WTC11 (cell line): Measurements from ENCODE around the gene TRAIP. TPM values are rescaled to one million over a fixed set of nuclear protein-coding genes. Genes with fewer than 3 reads are reported as not detected.

ENCODE experiments used
- ATAC-seq: fragments of 200-7000 bp; cut with Tn5 transposase; 2 replicates; pipeline ENCODE4 v1.10.0; 2021; ENCODE audit warnings: mild to moderate bottlenecking, moderate library complexity
- CTCF ChIA-PET: fragments of 300-600 bp; sonication (Branson Sonifier 250); formaldehyde crosslinking; loops from one replicate; lab custom pipeline; 2021; ENCODE audit warnings: antibody characterized with exemption; lab: Charles Lee
- POLR2A ChIA-PET: fragments of 350-600 bp; sonication (Branson Sonifier 250); formaldehyde crosslinking; loops from one replicate; lab custom pipeline; 2021; ENCODE audit warnings: antibody characterized with exemption; lab: Charles Lee
- DNase-seq: peaks from one replicate; pipeline ENCODE4 v3.0.0; 2021; ENCODE audit warnings: low spot score
- H3K27ac Mint-ChIP-seq: 2 replicates; pipeline ENCODE4 v1.8.0; 2021; ENCODE audit warnings: mixed read lengths
- H3K27me3 Mint-ChIP-seq: 2 replicates; pipeline ENCODE4 v1.8.0; 2021; ENCODE audit warnings: low read depth, mild to moderate bottlenecking, moderate library complexity, mixed read lengths
- H3K36me3 Mint-ChIP-seq: 2 replicates; pipeline ENCODE4 v1.8.0; 2021; ENCODE audit warnings: mixed read lengths
- H3K4me1 Mint-ChIP-seq: 2 replicates; pipeline ENCODE4 v1.8.0; 2022; ENCODE audit warnings: mixed read lengths
- H3K4me3 Mint-ChIP-seq: 2 replicates; pipeline ENCODE4 v1.8.0; 2021; ENCODE audit warnings: mild to moderate bottlenecking, moderate library complexity, mixed read lengths
- H3K9me3 Mint-ChIP-seq: 2 replicates; pipeline ENCODE4 v1.8.0; 2021; ENCODE audit warnings: mixed read lengths
- E2F4 ChIP-seq: sonication (generic); formaldehyde crosslinking; IDR thresholded peaks from 2 replicates; pipeline ENCODE4 v1.8.1; 2022; ENCODE audit warnings: low read depth, mild to moderate bottlenecking, moderate library complexity, missing genetic modification reagents, borderline replicate concordance
- E2F5 ChIP-seq: sonication (generic); formaldehyde crosslinking; IDR thresholded peaks from 2 replicates; pipeline ENCODE4 v1.8.1; 2022; ENCODE audit warnings: mild to moderate bottlenecking, moderate library complexity, missing genetic modification reagents
- ELF4 ChIP-seq: sonication (generic); formaldehyde crosslinking; IDR thresholded peaks from 2 replicates; pipeline ENCODE4 v1.8.1; 2022; ENCODE audit warnings: low read depth, mild to moderate bottlenecking, moderate library complexity, missing genetic modification reagents
- ESRRA ChIP-seq: sonication (generic); formaldehyde crosslinking; IDR thresholded peaks from 2 replicates; pipeline ENCODE4 v1.8.1; 2022; ENCODE audit warnings: mild to moderate bottlenecking, missing genetic modification reagents, borderline replicate concordance
- FOXJ3 ChIP-seq: sonication (generic); formaldehyde crosslinking; IDR thresholded peaks from 2 replicates; pipeline ENCODE4 v1.9.0; 2021; ENCODE audit warnings: missing genetic modification reagents, mild to moderate bottlenecking, borderline replicate concordance
- HMGXB4 ChIP-seq: sonication (generic); formaldehyde crosslinking; IDR thresholded peaks from 2 replicates; pipeline ENCODE4 v1.8.1; 2023; ENCODE audit warnings: mild to moderate bottlenecking, moderate library complexity, missing genetic modification reagents
- JAZF1 ChIP-seq: fragments of 250-450 bp; sonication (Bioruptor Pico); IDR thresholded peaks from 2 replicates; pipeline ENCODE4 v1.9.0; 2021; ENCODE audit warnings: moderate library complexity, mild to moderate bottlenecking, inconsistent platforms
- MYBL2 ChIP-seq: sonication (generic); formaldehyde crosslinking; IDR thresholded peaks from 2 replicates; pipeline ENCODE4 v1.8.1; 2023; ENCODE audit warnings: mild to moderate bottlenecking, moderate library complexity, missing genetic modification reagents
- NFATC4 ChIP-seq: fragments of 250-450 bp; sonication (Bioruptor Pico); IDR thresholded peaks from 2 replicates; pipeline ENCODE4 v1.9.0; 2021; ENCODE audit warnings: mild to moderate bottlenecking
- NR2C2 ChIP-seq: sonication (generic); formaldehyde crosslinking; IDR thresholded peaks from 2 replicates; pipeline ENCODE4 v1.8.0; 2022; ENCODE audit warnings: mild to moderate bottlenecking, missing genetic modification reagents
- PRDM15 ChIP-seq: sonication (generic); formaldehyde crosslinking; IDR thresholded peaks from 2 replicates; pipeline ENCODE4 v1.8.0; 2022; ENCODE audit warnings: missing genetic modification reagents
- SOX15 ChIP-seq: fragments of 250-450 bp; sonication (Bioruptor Pico); IDR thresholded peaks from 2 replicates; pipeline ENCODE4 v1.9.0; 2021; ENCODE audit warnings: mild to moderate bottlenecking
- TEAD1 ChIP-seq: sonication (generic); formaldehyde crosslinking; IDR thresholded peaks from 2 replicates; pipeline ENCODE4 v1.8.0; 2022; ENCODE audit warnings: mild to moderate bottlenecking, missing genetic modification reagents
- TP53 ChIP-seq: sonication (generic); formaldehyde crosslinking; IDR thresholded peaks from 2 replicates; pipeline ENCODE4 v1.8.1; 2023; ENCODE audit warnings: mild to moderate bottlenecking, missing genetic modification reagents
- USF1 ChIP-seq: sonication (generic); formaldehyde crosslinking; IDR thresholded peaks from 2 replicates; pipeline ENCODE4 v1.8.0; 2022; ENCODE audit warnings: mild to moderate bottlenecking, missing genetic modification reagents
- ZNF138 ChIP-seq: sonication (generic); formaldehyde crosslinking; conservative IDR thresholded peaks from 2 replicates; pipeline ENCODE4 v1.8.1; 2022; ENCODE audit warnings: mild to moderate bottlenecking, moderate library complexity, missing genetic modification reagents
- ZNF416 ChIP-seq: fragments of 250-450 bp; sonication (Bioruptor Pico); IDR thresholded peaks from 2 replicates; pipeline ENCODE4 v1.9.0; 2021; ENCODE audit warnings: mild to moderate bottlenecking, inconsistent platforms
- ZNF512 ChIP-seq: sonication (generic); formaldehyde crosslinking; IDR thresholded peaks from 2 replicates; pipeline ENCODE4 v1.8.1; 2022; ENCODE audit warnings: missing genetic modification reagents, borderline replicate concordance
- total RNA-seq: library from RNA; stranded (reverse); gene quantifications from 3 replicates; pipeline ENCODE4 v1.2.3, GENCODE V29; 2021
- TF ChIP-seq, protein P1 (sequence below): sonication (generic); formaldehyde crosslinking; IDR thresholded peaks from 2 replicates; pipeline ENCODE4 v1.8.1; 2022; ENCODE audit warnings: low read depth, missing genetic modification reagents, borderline replicate concordance
- TF ChIP-seq, protein P2 (sequence below): sonication (generic); formaldehyde crosslinking; IDR thresholded peaks from 2 replicates; pipeline ENCODE4 v1.8.0; 2023; ENCODE audit warnings: mild to moderate bottlenecking, missing genetic modification reagents

The TRAIP gene
- total RNA-seq, 1 experiment from 2014 or later, result 25.9 TPM

GRCh38 chr3:49869525-49870126 is 13.3 kb upstream of the TRAIP start, which contains the start of gene CAMKV (continued):
- TF ChIP-seq PRDM15 (CRISPR knock-in tag) (no peak), E2F5 (0 out of 2 replicates have a peak, but pooled peaks have one; percentile 53), NR2C2 (CRISPR knock-in tag) (no peak), MYBL2 (CRISPR knock-in tag) (0 out of 2 replicates have a peak, but pooled peaks have one; percentile 25), TP53 (peak; percentile 23; the same call in 1 of the 2 replicates), ESRRA (peak; percentile 68; the same call in 1 of the 2 replicates), ZNF138 (no peak), ELF4 (CRISPR knock-in tag) (no peak), ZNF416 (CRISPR knock-in tag) (no peak), E2F4 (CRISPR knock-in tag) (no peak), FOXJ3 (CRISPR knock-in tag) (no peak), HMGXB4 (CRISPR knock-in tag) (peak; percentile 64; the same call in 1 of the 2 replicates), ZNF512 (no peak)
- TF ChIP-seq, protein P1, sequence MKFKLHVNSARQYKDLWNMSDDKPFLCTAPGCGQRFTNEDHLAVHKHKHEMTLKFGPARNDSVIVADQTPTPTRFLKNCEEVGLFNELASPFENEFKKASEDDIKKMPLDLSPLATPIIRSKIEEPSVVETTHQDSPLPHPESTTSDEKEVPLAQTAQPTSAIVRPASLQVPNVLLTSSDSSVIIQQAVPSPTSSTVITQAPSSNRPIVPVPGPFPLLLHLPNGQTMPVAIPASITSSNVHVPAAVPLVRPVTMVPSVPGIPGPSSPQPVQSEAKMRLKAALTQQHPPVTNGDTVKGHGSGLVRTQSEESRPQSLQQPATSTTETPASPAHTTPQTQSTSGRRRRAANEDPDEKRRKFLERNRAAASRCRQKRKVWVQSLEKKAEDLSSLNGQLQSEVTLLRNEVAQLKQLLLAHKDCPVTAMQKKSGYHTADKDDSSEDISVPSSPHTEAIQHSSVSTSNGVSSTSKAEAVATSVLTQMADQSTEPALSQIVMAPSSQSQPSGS, result no peak

- no peak overlapping the region for H3K27ac Mint-ChIP-seq
- peaks cover 4% of the 10 kb centered on the region for H3K27me3 Mint-ChIP-seq
- peak overlapping the region; percentile 65 for H3K4me3 Mint-ChIP-seq
- peak; percentile 35 for ATAC-seq
- peak; percentile 66 for DNase-seq
- peaks cover 42% of the 10 kb centered on the region for H3K4me1 Mint-ChIP-seq
- ChIA-PET CTCF (interaction anchor here (0.8 to 6.0 kb wide), 14 partner anchors 9 to 168 kb away, joined by 3 to 37 read pairs (median 6); partner anchors contain the start of genes INKA1 and MON1A), POLR2A (interaction anchor here (0.8 to 1.8 kb wide), 4 partner anchors 9 to 66 kb away, joined by 3 to 10 read pairs (median 4); partner anchors contain the start of genes INKA1 and MON1A)
- H3K36me3 Mint-ChIP-seq, result no peaks in the 10 kb centered on the region
- H3K9me3 Mint-ChIP-seq, result no peaks in the 10 kb centered on the region
- TF ChIP-seq NFATC4 (CRISPR knock-in tag) (no peak), USF1 (CRISPR knock-in tag) (peak; percentile 49; the same call in 1 of the 2 replicates), TEAD1 (CRISPR knock-in tag) (0 out of 2 replicates have a peak, but pooled peaks have one; percentile 24), SOX15 (CRISPR knock-in tag) (no peak), MYBL2 (CRISPR knock-in tag) (0 out of 2 replicates have a peak, but pooled peaks have one; percentile 27), JAZF1 (no peak)
- TF ChIP-seq, protein P2, sequence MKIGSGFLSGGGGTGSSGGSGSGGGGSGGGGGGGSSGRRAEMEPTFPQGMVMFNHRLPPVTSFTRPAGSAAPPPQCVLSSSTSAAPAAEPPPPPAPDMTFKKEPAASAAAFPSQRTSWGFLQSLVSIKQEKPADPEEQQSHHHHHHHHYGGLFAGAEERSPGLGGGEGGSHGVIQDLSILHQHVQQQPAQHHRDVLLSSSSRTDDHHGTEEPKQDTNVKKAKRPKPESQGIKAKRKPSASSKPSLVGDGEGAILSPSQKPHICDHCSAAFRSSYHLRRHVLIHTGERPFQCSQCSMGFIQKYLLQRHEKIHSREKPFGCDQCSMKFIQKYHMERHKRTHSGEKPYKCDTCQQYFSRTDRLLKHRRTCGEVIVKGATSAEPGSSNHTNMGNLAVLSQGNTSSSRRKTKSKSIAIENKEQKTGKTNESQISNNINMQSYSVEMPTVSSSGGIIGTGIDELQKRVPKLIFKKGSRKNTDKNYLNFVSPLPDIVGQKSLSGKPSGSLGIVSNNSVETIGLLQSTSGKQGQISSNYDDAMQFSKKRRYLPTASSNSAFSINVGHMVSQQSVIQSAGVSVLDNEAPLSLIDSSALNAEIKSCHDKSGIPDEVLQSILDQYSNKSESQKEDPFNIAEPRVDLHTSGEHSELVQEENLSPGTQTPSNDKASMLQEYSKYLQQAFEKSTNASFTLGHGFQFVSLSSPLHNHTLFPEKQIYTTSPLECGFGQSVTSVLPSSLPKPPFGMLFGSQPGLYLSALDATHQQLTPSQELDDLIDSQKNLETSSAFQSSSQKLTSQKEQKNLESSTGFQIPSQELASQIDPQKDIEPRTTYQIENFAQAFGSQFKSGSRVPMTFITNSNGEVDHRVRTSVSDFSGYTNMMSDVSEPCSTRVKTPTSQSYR (CRISPR knock-in tag), result no peak
Measured at GRCh38 chr3:49868862-49869466, 12.6 kb upstream of the TRAIP start.
